GM23338 (cell line): Measurements from ENCODE around the gene OR8B12. TPM values are rescaled to one million over a fixed set of nuclear protein-coding genes. Genes with fewer than 3 reads are reported as not detected.
"Not testable (repeated sequence)": the region's sequence is repeated elsewhere in the genome, so short reads cannot be mapped to it uniquely, and the experiment has no call there.

ENCODE experiments used
- ATAC-seq: fragments of 200-7000 bp; cut with Tn5 transposase; 3 replicates; pipeline ENCODE4 v1.9.1; 2020
- DNase-seq: peaks from one replicate; pipeline ENCODE4 v3.0.0-alpha.2; 2015; ENCODE audit warnings: low spot score
- H2AFZ ChIP-seq: fragments of 200-600 bp; sonication (generic); 2 replicates; pipeline ENCODE4 v1.8.0; 2016; ENCODE audit warnings: antibody characterized with exemption, mild to moderate bottlenecking, moderate library complexity
- H3F3A ChIP-seq: fragments of 200-600 bp; sonication (generic); replicated peaks from 2 replicates; pipeline ENCODE4 v1.8.0; 2017; ENCODE audit warnings: antibody characterized with exemption, mixed run types, low read depth
- H3K27ac ChIP-seq: fragments of 200-600 bp; sonication (generic); 2 replicates; pipeline ENCODE4 v1.6.1; 2016; ENCODE audit warnings: low read depth
- H3K27me3 ChIP-seq: fragments of 200-600 bp; sonication (generic); 2 replicates; pipeline ENCODE4 v1.8.0; 2016; ENCODE audit warnings: mild to moderate bottlenecking, mixed run types, moderate library complexity; ENCODE audit not compliant: insufficient read depth
- H3K36me3 ChIP-seq: fragments of 200-600 bp; sonication (generic); 2 replicates; pipeline ENCODE4 v1.8.0; 2016; ENCODE audit warnings: mild to moderate bottlenecking; ENCODE audit not compliant: insufficient read depth
- H3K4me1 ChIP-seq: fragments of 200-600 bp; sonication (generic); 2 replicates; pipeline ENCODE4 v1.8.0; 2016; ENCODE audit warnings: mild to moderate bottlenecking, moderate library complexity; ENCODE audit not compliant: insufficient read depth
- H3K4me2 ChIP-seq: fragments of 200-600 bp; sonication (generic); 2 replicates; pipeline ENCODE4 v1.7.1; 2017; ENCODE audit warnings: mixed run types
- H3K4me3 ChIP-seq: fragments of 200-600 bp; sonication (generic); 2 replicates; pipeline ENCODE4 v1.6.1; 2016; ENCODE audit warnings: mixed run types
- H3K79me2 ChIP-seq: fragments of 200-600 bp; sonication (generic); replicated peaks from 2 replicates; pipeline ENCODE4 v1.8.0; 2017; ENCODE audit warnings: mild to moderate bottlenecking; ENCODE audit not compliant: insufficient read depth
- H3K9me2 ChIP-seq: fragments of 200-600 bp; sonication (generic); 2 replicates; pipeline ENCODE4 v1.8.0; 2017; ENCODE audit not compliant: insufficient read depth
- H4K20me1 ChIP-seq: fragments of 200-600 bp; sonication (generic); replicated peaks from 2 replicates; pipeline ENCODE4 v1.8.0; 2017; ENCODE audit warnings: mild to moderate bottlenecking; ENCODE audit not compliant: insufficient read depth
- H3K27ac Mint-ChIP-seq: 2 replicates; pipeline ENCODE4 v1.8.0; 2020; ENCODE audit warnings: inconsistent platforms, mild to moderate bottlenecking, moderate library complexity, mixed read lengths
- H3K27me3 Mint-ChIP-seq: 3 replicates; pipeline ENCODE4 v1.8.0; 2022; ENCODE audit warnings: low read depth, mild to moderate bottlenecking, moderate library complexity, mixed read lengths, inconsistent platforms; ENCODE audit not compliant: insufficient read depth, poor library complexity
- H3K36me3 Mint-ChIP-seq: 3 replicates; pipeline ENCODE4 v1.8.0; 2021; ENCODE audit warnings: low read depth, mild to moderate bottlenecking, inconsistent platforms, moderate library complexity, mixed read lengths
- H3K4me1 Mint-ChIP-seq: 3 replicates; pipeline ENCODE4 v1.8.0; 2020; ENCODE audit warnings: mild to moderate bottlenecking, inconsistent platforms, mixed read lengths
- H3K4me3 Mint-ChIP-seq: 3 replicates; pipeline ENCODE4 v1.8.0; 2021; ENCODE audit warnings: moderate library complexity, mild to moderate bottlenecking, inconsistent platforms, mixed read lengths
- H3K9me3 Mint-ChIP-seq: 3 replicates; pipeline ENCODE4 v1.8.0; 2020; ENCODE audit warnings: moderate library complexity, mild to moderate bottlenecking, inconsistent platforms, mixed read lengths
- EZH2 ChIP-seq: fragments of 200-600 bp; sonication (generic); IDR thresholded peaks from one replicate; pipeline ENCODE4 v1.8.0; 2017; ENCODE audit warnings: antibody characterized with exemption, mild to moderate bottlenecking, low read depth; ENCODE audit not compliant: unreplicated experiment
- EZH2phosphoT487 ChIP-seq: fragments of 200-600 bp; sonication (generic); IDR thresholded peaks from one replicate; pipeline ENCODE4 v1.8.1; 2018; ENCODE audit warnings: antibody characterized with exemption; ENCODE audit not compliant: unreplicated experiment
- JUNB ChIP-seq: IDR thresholded peaks from one replicate; pipeline ENCODE4 v1.6.1; 2016; ENCODE audit warnings: antibody characterized with exemption; ENCODE audit not compliant: unreplicated experiment
- NANOG ChIP-seq: IDR thresholded peaks from 2 replicates; pipeline ENCODE4 v1.6.1; 2016; ENCODE audit warnings: antibody characterized with exemption, borderline replicate concordance
- POLR2AphosphoS5 ChIP-seq: IDR thresholded peaks from 2 replicates; pipeline ENCODE4 v1.6.1; 2016; ENCODE audit warnings: antibody characterized with exemption, low read depth
- ZNF114 ChIP-seq: fragments of 250-450 bp; sonication (Bioruptor Pico); IDR thresholded peaks from 2 replicates; pipeline ENCODE4 v1.5.0; 2020; ENCODE audit warnings: mild to moderate bottlenecking, moderate library complexity
- ZNF331 ChIP-seq: fragments of 250-450 bp; sonication (Bioruptor Pico); IDR thresholded peaks from 2 replicates; pipeline ENCODE4 v1.5.0; 2020; ENCODE audit warnings: low read depth, mild to moderate bottlenecking, moderate library complexity
- polyA plus RNA-seq: library from polyadenylated mRNA; unstranded; fragments of >200 nt; fragmentation: Nextera tagmentation; extraction: Ambion mirVana; gene quantifications from 2 replicates; pipeline ENCODE4 v1.2.1, GENCODE V29; 2016
- total RNA-seq: library from RNA; depleted of rRNA; stranded (reverse); fragments of >200 nt; shearing (Covaris generic); gene quantifications from 2 replicates; pipeline ENCODE4 v1.2.3, GENCODE V29; 2014
- TF ChIP-seq, protein P1 (sequence below), 2 experiments: fragments of 200-600 bp in 1 of 2; sonication (generic) in 1 of 2; conservative IDR thresholded peaks; 2 replicates each; pipeline versions ENCODE4 v1.5.1 to v1.6.1; 2016 to 2017; ENCODE audit warnings: antibody characterized with exemption in 2 of 2, low read depth in 2 of 2, mild to moderate bottlenecking in 2 of 2, moderate library complexity in 1 of 2
- TF ChIP-seq, protein P2 (sequence below): IDR thresholded peaks from one replicate; pipeline ENCODE4 v1.6.1; 2018; ENCODE audit warnings: antibody characterized with exemption; ENCODE audit not compliant: unreplicated experiment
- TF ChIP-seq, protein P3 (sequence below): IDR thresholded peaks from 2 replicates; pipeline ENCODE4 v1.6.1; 2016; ENCODE audit warnings: antibody characterized with exemption

Gene OR8B12
- total and polyA plus RNA-seq, 2 experiments from 2014 or later, result not detected

DNA sequence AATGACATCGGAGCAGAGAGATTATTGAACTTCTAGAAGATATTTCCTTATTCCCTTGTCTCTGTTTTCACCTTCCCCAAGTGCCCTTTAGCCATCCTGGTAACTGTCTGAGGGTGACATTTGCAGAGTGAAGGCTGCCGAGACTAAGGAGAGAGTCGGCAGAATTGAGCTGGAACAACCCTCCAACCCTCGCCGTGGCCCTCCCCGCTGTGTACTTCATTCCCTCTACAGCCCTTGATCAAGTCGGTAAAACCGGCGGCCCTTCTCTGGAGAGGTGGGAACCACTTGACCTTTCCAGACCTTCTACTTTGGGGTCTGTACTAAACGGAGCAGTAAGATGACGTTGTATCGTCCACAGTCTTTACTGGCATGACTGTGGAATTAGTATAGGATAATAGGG lies 26.1 kb downstream of the OR8B12 start (continued):
- TF ChIP-seq, protein P1, sequence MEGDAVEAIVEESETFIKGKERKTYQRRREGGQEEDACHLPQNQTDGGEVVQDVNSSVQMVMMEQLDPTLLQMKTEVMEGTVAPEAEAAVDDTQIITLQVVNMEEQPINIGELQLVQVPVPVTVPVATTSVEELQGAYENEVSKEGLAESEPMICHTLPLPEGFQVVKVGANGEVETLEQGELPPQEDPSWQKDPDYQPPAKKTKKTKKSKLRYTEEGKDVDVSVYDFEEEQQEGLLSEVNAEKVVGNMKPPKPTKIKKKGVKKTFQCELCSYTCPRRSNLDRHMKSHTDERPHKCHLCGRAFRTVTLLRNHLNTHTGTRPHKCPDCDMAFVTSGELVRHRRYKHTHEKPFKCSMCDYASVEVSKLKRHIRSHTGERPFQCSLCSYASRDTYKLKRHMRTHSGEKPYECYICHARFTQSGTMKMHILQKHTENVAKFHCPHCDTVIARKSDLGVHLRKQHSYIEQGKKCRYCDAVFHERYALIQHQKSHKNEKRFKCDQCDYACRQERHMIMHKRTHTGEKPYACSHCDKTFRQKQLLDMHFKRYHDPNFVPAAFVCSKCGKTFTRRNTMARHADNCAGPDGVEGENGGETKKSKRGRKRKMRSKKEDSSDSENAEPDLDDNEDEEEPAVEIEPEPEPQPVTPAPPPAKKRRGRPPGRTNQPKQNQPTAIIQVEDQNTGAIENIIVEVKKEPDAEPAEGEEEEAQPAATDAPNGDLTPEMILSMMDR (conservative IDR thresholded peaks at IDR 0.05; ENCODE audit: low read depth in 2 of 2), result no peak

DNA sequence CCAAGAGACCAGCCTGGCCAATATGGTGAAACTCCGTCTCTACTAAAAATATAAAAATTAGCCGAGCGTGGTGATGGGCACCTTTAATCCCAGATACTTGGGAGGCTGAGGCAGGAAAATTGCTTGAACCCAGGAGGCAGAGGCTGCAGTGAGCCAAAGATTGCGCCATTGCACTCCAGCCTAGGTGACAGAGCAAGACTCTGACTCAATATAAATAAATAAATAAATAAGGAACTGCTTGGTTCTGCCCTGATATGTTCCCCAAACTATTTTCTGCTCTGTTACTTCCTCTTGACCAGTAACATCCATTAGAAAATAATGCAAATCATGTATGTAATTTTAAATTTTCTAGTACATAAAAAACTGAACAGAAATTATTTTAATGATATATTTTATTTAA lies 28.8 kb downstream of the OR8B12 start:
- not testable (repeated sequence) for H3K4me3 Mint-ChIP-seq, H3K27me3 ChIP-seq, H3K9me3 Mint-ChIP-seq, H3K79me2 ChIP-seq, H4K20me1 ChIP-seq, H3F3A ChIP-seq, H3K36me3 Mint-ChIP-seq, H3K27me3 Mint-ChIP-seq, H3K4me3 ChIP-seq, DNase-seq, H3K4me1 Mint-ChIP-seq, ATAC-seq, H3K27ac ChIP-seq, H3K4me1 ChIP-seq, H3K36me3 ChIP-seq, H3K9me2 ChIP-seq, H2AFZ ChIP-seq, H3K4me2 ChIP-seq, H3K27ac Mint-ChIP-seq

DNA sequence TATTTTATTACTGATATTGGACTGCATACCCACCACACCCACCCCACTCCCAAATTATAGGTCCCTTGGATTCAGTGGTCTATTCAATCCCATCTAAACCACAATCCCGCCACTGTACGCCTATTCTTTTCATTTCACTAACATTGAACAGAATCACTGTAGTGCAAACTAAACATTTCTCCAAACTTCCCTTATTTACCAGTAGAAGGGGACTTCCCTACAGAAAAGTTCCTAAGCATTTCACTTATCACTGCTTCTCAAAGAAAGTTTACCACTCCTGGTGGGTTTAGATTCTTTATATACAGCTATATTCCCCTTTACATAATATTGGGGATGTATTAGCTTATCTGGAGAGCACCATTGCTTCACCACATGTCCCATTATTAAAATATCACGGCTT lies 29.3 kb downstream of the OR8B12 start:
- Histone ChIP-seq H3K4me2 (no peak overlapping the region), H3K4me1 (no peaks in the 10 kb centered on the region), H3K27ac (no peak overlapping the region), H4K20me1 (no peaks in the 10 kb centered on the region), H3K79me2 (no peaks in the 10 kb centered on the region), H3F3A (no peaks in the 10 kb centered on the region), H3K9me2 (no peaks in the 10 kb centered on the region), H2AFZ (no peak overlapping the region), H3K27me3 (no peaks in the 10 kb centered on the region), H3K4me3 (no peak overlapping the region), H3K36me3 (no peaks in the 10 kb centered on the region)
- DNase-seq, result no peak
- Mint-ChIP-seq H3K4me1 (no peaks in the 10 kb centered on the region), H3K36me3 (no peaks in the 10 kb centered on the region), H3K27ac (no peak overlapping the region), H3K27me3 (no peaks in the 10 kb centered on the region), H3K9me3 (no peaks in the 10 kb centered on the region), H3K4me3 (no peak overlapping the region)
- ATAC-seq, result no peak
- TF ChIP-seq, protein P2, sequence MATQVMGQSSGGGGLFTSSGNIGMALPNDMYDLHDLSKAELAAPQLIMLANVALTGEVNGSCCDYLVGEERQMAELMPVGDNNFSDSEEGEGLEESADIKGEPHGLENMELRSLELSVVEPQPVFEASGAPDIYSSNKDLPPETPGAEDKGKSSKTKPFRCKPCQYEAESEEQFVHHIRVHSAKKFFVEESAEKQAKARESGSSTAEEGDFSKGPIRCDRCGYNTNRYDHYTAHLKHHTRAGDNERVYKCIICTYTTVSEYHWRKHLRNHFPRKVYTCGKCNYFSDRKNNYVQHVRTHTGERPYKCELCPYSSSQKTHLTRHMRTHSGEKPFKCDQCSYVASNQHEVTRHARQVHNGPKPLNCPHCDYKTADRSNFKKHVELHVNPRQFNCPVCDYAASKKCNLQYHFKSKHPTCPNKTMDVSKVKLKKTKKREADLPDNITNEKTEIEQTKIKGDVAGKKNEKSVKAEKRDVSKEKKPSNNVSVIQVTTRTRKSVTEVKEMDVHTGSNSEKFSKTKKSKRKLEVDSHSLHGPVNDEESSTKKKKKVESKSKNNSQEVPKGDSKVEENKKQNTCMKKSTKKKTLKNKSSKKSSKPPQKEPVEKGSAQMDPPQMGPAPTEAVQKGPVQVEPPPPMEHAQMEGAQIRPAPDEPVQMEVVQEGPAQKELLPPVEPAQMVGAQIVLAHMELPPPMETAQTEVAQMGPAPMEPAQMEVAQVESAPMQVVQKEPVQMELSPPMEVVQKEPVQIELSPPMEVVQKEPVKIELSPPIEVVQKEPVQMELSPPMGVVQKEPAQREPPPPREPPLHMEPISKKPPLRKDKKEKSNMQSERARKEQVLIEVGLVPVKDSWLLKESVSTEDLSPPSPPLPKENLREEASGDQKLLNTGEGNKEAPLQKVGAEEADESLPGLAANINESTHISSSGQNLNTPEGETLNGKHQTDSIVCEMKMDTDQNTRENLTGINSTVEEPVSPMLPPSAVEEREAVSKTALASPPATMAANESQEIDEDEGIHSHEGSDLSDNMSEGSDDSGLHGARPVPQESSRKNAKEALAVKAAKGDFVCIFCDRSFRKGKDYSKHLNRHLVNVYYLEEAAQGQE, result no peak
- TF ChIP-seq EZH2phosphoT487 (no peak), NANOG (no peak), ZNF114 (CRISPR knock-in tag) (no peak), EZH2 (no peak), ZNF331 (CRISPR knock-in tag) (no peak), JUNB (no peak), POLR2AphosphoS5 (no peak)
- TF ChIP-seq, protein P3, sequence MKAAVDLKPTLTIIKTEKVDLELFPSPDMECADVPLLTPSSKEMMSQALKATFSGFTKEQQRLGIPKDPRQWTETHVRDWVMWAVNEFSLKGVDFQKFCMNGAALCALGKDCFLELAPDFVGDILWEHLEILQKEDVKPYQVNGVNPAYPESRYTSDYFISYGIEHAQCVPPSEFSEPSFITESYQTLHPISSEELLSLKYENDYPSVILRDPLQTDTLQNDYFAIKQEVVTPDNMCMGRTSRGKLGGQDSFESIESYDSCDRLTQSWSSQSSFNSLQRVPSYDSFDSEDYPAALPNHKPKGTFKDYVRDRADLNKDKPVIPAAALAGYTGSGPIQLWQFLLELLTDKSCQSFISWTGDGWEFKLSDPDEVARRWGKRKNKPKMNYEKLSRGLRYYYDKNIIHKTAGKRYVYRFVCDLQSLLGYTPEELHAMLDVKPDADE, result no peak
- TF ChIP-seq, protein P1 (conservative IDR thresholded peaks at IDR 0.05; ENCODE audit: low read depth in 2 of 2), result no peak
